HepG2 (cell line): ENCODE data around the gene CEBPA. TPM values are rescaled to one million over a fixed set of nuclear protein-coding genes. Genes with fewer than 3 reads are reported as not detected.
A peak's percentile ranks its signal among the peaks of the same experiment; 100 is the strongest.

ENCODE experiments used
- EP300 ChIP-seq, 3 experiments: sonication (generic) in 1 of 3; formaldehyde crosslinking in 1 of 3; IDR thresholded peaks; 2 replicates each; pipeline versions ENCODE4 v1.5.1 to v1.6.1; 2011 to 2020; ENCODE audit warnings: low read depth in 2 of 3, low read length in 2 of 3, borderline replicate concordance in 1 of 3, improper control_type of control experiment in 1 of 3, mild to moderate bottlenecking in 1 of 3, missing genetic modification reagents in 1 of 3, moderate library complexity in 1 of 3
- GPN1 ChIP-seq: sonication (generic); formaldehyde crosslinking; IDR thresholded peaks from 2 replicates; pipeline ENCODE4 v1.5.1; 2020; ENCODE audit warnings: missing genetic modification reagents, borderline replicate concordance
- KAT8 ChIP-seq: IDR thresholded peaks from 2 replicates; pipeline ENCODE4 v1.6.1; 2016; ENCODE audit warnings: missing genetic modification reagents, missing compliant biosample characterization
- KDM4B ChIP-seq: sonication (generic); formaldehyde crosslinking; IDR thresholded peaks from 2 replicates; pipeline ENCODE4 v1.4.0; 2020; ENCODE audit warnings: missing genetic modification reagents
- ONECUT2 ChIP-seq: sonication (generic); formaldehyde crosslinking; IDR thresholded peaks from 2 replicates; pipeline ENCODE4 v1.4.0; 2020; ENCODE audit warnings: missing genetic modification reagents
- PITX1 ChIP-seq: sonication (generic); formaldehyde crosslinking; IDR thresholded peaks from 2 replicates; pipeline ENCODE4 v1.5.1; 2020; ENCODE audit warnings: mild to moderate bottlenecking, missing genetic modification reagents
- REPIN1 ChIP-seq: sonication (generic); formaldehyde crosslinking; IDR thresholded peaks from 2 replicates; pipeline ENCODE4 v1.8.0; 2022; ENCODE audit warnings: missing genetic modification reagents, low read depth, mild to moderate bottlenecking, borderline replicate concordance
- RXRB ChIP-seq: IDR thresholded peaks from 2 replicates; pipeline ENCODE4 v1.6.1; 2016; ENCODE audit warnings: borderline replicate concordance, missing genetic modification reagents, missing compliant biosample characterization
- SATB2 ChIP-seq: sonication (generic); formaldehyde crosslinking; IDR thresholded peaks from 2 replicates; pipeline ENCODE4 v1.5.0; 2020; ENCODE audit warnings: missing genetic modification reagents
- TMF1 ChIP-seq: sonication (generic); formaldehyde crosslinking; IDR thresholded peaks from 2 replicates; pipeline ENCODE4 v1.8.1; 2022; ENCODE audit warnings: low read depth, missing genetic modification reagents
- TOE1 ChIP-seq: sonication (generic); formaldehyde crosslinking; IDR thresholded peaks from 2 replicates; pipeline ENCODE4 v1.4.0; 2020; ENCODE audit warnings: mild to moderate bottlenecking, missing genetic modification reagents
- ZBTB7A ChIP-seq: sonication (generic); formaldehyde crosslinking; IDR thresholded peaks from 2 replicates; pipeline ENCODE4 v1.8.0; 2022; ENCODE audit warnings: mild to moderate bottlenecking, missing genetic modification reagents
- ZNF24 ChIP-seq: fragments of 450-650 bp; IDR thresholded peaks from 2 replicates; pipeline ENCODE4 v1.6.1; 2017; ENCODE audit warnings: antibody characterized with exemption, mild to moderate bottlenecking
- ZNF333 ChIP-seq: sonication (generic); formaldehyde crosslinking; IDR thresholded peaks from 2 replicates; pipeline ENCODE4 v1.4.0; 2020; ENCODE audit warnings: mild to moderate bottlenecking, missing genetic modification reagents, borderline replicate concordance
- ZNF549 ChIP-seq: sonication (generic); formaldehyde crosslinking; IDR thresholded peaks from 2 replicates; pipeline ENCODE4 v1.5.0; 2020; ENCODE audit warnings: missing genetic modification reagents
- ZNF678 ChIP-seq: sonication (generic); formaldehyde crosslinking; IDR thresholded peaks from 2 replicates; pipeline ENCODE4 v1.4.0; 2020; ENCODE audit warnings: mild to moderate bottlenecking, missing genetic modification reagents
- ZNF780A ChIP-seq: sonication (generic); formaldehyde crosslinking; IDR thresholded peaks from 2 replicates; pipeline ENCODE4 v1.8.0; 2022; ENCODE audit warnings: mild to moderate bottlenecking, missing genetic modification reagents, moderate library complexity
- ZNF781 ChIP-seq: sonication (generic); formaldehyde crosslinking; IDR thresholded peaks from 2 replicates; pipeline ENCODE4 v1.5.1; 2020; ENCODE audit warnings: borderline replicate concordance, mild to moderate bottlenecking, missing genetic modification reagents; ENCODE audit errors: not compliant biosample characterization
- ZNF816 ChIP-seq: sonication (generic); formaldehyde crosslinking; IDR thresholded peaks from 2 replicates; pipeline ENCODE4 v1.8.0; 2022; ENCODE audit warnings: missing genetic modification reagents, mild to moderate bottlenecking, borderline replicate concordance
- polyA plus RNA-seq, 8 experiments: library from polyadenylated mRNA; depleted of rRNA in 3 of 8; stranded (reverse) in 7 of 8; unstranded in 1 of 8; fragments of >200 nt; fragmentation: Illumina TruSeq in 4 of 8; extraction: Trizol in 4 of 8; gene quantifications; 2 replicates each; pipeline versions ENCODE4 v1.2.1 to v1.2.3, GENCODE V29; 2011 to 2016; ENCODE audit warnings: low read depth in 4 of 8, missing spikeins in 1 of 8, mixed read lengths in 1 of 8; ENCODE audit not compliant: insufficient read depth in 1 of 8
- total RNA-seq, 5 experiments: library from RNA; depleted of rRNA; stranded (reverse); fragments of >200 nt; fragmentation: Illumina TruSeq; extraction: Trizol; gene quantifications; 2 replicates each; pipeline ENCODE4 v1.2.3, GENCODE V29; 2016; ENCODE audit warnings: low read depth in 1 of 5
- TF ChIP-seq, protein P1 (sequence below): IDR thresholded peaks from 2 replicates; pipeline ENCODE4 v1.6.1; 2016; ENCODE audit warnings: low read depth
- TF ChIP-seq, protein P2 (sequence below): sonication (generic); formaldehyde crosslinking; IDR thresholded peaks from 2 replicates; pipeline ENCODE4 v1.4.0; 2020; ENCODE audit warnings: missing genetic modification reagents
- TF ChIP-seq, protein P3 (sequence below): IDR thresholded peaks from 2 replicates; pipeline ENCODE4 v1.6.1; 2016; ENCODE audit warnings: missing compliant biosample characterization, missing genetic modification reagents, borderline replicate concordance
- TF ChIP-seq, protein P4 (sequence below): IDR thresholded peaks from 2 replicates; pipeline ENCODE4 v1.6.1; 2016; ENCODE audit warnings: control low read depth
- TF ChIP-seq, protein P5 (sequence below): sonication (generic); formaldehyde crosslinking; IDR thresholded peaks from 2 replicates; pipeline ENCODE4 v1.8.1; 2023; ENCODE audit warnings: mild to moderate bottlenecking, inconsistent platforms, moderate library complexity, missing genetic modification reagents, borderline replicate concordance

Gene CEBPA
- total and polyA plus RNA-seq, 2 of the 13 experiments (the other 11 are each of a cell fraction or from before 2014, with no cell fraction given), result 24.8 to 103 TPM

DNA sequence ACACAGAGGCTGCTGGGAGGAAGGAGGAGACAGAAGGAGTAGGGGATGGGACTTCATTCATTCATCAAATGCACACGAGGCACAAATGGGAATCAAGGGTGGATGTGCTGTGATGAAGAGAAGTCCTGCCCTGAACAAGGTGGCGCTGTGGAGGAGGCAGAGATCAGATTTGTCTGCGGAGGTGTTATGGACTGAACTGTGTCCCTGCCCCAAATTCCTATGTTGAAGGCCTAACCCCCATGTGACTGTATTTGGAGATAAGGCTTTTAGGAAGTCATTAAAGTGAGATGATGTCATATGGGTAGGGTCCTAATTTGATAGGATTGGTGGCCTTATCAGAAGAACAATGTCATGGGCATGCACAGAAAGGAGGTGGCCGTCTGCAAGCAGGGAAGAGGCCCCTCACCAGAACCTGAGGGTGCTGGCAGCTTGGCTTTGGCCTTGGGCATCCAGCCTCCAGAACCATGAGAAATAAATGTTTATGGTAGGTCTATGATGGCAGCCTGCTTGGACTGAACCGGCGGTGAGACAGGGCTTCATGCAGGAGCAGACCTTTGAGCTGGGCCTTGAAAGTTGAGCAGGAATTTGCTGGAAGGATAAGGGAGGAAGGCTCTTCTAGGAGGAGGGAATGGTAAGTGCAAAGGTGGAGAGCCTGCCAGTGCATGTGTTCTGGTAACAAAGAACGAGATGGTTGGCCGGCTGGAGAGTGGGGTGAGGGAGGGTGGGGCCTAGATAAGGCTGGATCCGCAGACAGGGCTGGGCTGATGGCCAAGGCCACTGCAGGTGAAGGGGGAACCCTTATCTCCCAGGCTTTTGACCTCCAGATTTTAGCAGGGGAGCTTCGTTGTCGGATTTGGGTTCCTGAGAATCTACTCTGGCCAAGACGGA is 2.7 kb upstream of the CEBPA start (continued):
- TF ChIP-seq, protein P1, sequence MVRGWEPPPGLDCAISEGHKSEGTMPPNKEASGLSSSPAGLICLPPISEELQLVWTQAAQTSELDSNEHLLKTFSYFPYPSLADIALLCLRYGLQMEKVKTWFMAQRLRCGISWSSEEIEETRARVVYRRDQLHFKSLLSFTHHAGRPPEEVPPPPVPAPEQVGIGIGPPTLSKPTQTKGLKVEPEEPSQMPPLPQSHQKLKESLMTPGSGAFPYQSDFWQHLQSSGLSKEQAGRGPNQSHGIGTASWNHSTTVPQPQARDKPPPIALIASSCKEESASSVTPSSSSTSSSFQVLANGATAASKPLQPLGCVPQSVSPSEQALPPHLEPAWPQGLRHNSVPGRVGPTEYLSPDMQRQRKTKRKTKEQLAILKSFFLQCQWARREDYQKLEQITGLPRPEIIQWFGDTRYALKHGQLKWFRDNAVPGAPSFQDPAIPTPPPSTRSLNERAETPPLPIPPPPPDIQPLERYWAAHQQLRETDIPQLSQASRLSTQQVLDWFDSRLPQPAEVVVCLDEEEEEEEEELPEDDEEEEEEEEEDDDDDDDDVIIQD, result no peak
- no peak for TF ChIP-seq ZNF781 (CRISPR knock-in tag)
- TF ChIP-seq ONECUT2, result no peak
- no peak for TF ChIP-seq ZNF333 (CRISPR knock-in tag)
- TF ChIP-seq ZNF678 (CRISPR knock-in tag), result no peak
- TF ChIP-seq KDM4B (CRISPR knock-in tag), result no peak
- no peak for TF ChIP-seq GPN1
- TF ChIP-seq PITX1, result peak; percentile 63; the same call in 1 of the 2 replicates
- no peak for TF ChIP-seq ZNF549 (CRISPR knock-in tag)
- TF ChIP-seq TMF1 (CRISPR knock-in tag), result no peak
- TF ChIP-seq, protein P2, sequence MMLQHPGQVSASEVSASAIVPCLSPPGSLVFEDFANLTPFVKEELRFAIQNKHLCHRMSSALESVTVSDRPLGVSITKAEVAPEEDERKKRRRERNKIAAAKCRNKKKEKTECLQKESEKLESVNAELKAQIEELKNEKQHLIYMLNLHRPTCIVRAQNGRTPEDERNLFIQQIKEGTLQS, result no peak
- no peak for TF ChIP-seq TOE1 (CRISPR knock-in tag)
- TF ChIP-seq KAT8 (CRISPR knock-in tag), result no peak
- TF ChIP-seq EP300 (IDR thresholded peaks at IDR 0.05; ENCODE audit: low read depth in 2 of 2, low read length in 2 of 2), result peak in 1 of 2 experiments; percentile 16; a peak in 1 of 4 replicates
- TF ChIP-seq EP300 (CRISPR knock-in tag; IDR thresholded peaks at IDR 0.05; ENCODE audit: borderline replicate concordance), result no peak; the same call in 1 of the 2 replicates
- TF ChIP-seq RXRB, result peak; percentile 27; the same call in 1 of the 2 replicates
- no peak for TF ChIP-seq ZNF780A (CRISPR knock-in tag)
- no peak for TF ChIP-seq ZNF816 (CRISPR knock-in tag)
- no peak for TF ChIP-seq ZBTB7A (CRISPR knock-in tag)
- TF ChIP-seq, protein P3, sequence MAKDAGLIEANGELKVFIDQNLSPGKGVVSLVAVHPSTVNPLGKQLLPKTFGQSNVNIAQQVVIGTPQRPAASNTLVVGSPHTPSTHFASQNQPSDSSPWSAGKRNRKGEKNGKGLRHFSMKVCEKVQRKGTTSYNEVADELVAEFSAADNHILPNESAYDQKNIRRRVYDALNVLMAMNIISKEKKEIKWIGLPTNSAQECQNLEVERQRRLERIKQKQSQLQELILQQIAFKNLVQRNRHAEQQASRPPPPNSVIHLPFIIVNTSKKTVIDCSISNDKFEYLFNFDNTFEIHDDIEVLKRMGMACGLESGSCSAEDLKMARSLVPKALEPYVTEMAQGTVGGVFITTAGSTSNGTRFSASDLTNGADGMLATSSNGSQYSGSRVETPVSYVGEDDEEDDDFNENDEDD, result peak; percentile 35; the same call in 1 of the 2 replicates
- TF ChIP-seq, protein P4, sequence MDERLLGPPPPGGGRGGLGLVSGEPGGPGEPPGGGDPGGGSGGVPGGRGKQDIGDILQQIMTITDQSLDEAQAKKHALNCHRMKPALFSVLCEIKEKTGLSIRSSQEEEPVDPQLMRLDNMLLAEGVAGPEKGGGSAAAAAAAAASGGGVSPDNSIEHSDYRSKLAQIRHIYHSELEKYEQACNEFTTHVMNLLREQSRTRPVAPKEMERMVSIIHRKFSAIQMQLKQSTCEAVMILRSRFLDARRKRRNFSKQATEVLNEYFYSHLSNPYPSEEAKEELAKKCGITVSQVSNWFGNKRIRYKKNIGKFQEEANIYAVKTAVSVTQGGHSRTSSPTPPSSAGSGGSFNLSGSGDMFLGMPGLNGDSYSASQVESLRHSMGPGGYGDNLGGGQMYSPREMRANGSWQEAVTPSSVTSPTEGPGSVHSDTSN (CRISPR knock-in tag), result no peak
- TF ChIP-seq SATB2 (CRISPR knock-in tag), result no peak
- 0 out of 2 replicates have a peak, but pooled peaks have one; percentile 13 for TF ChIP-seq REPIN1
- TF ChIP-seq, protein P5, sequence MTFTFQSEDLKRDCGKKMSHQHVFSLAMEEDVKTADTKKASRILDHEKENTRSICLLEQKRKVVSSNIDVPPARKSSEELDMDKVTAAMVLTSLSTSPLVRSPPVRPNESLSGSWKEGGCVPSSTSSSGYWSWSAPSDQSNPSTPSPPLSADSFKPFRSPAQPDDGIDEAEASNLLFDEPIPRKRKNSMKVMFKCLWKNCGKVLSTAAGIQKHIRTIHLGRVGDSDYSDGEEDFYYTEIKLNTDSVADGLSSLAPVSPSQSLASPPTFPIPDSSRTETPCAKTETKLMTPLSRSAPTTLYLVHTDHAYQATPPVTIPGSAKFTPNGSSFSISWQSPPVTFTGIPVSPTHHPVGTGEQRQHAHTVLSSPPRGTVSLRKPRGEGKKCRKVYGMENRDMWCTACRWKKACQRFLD, result no peak
- TF ChIP-seq ZNF24, result no peak
